ENCODE data around the gene ABHD2.
"Not testable (repeated sequence)": the region's sequence is repeated elsewhere in the genome, so short reads cannot be mapped to it uniquely, and the experiment has no call there.

ABHD2 gene

GRCh38 chr15:89101302-89102193 lies 13.3 kb downstream of the ABHD2 start:
- DNase-seq, result no peak

GRCh38 chr15:89103481-89104171 lies 15.4 kb downstream of the ABHD2 start:
- DNase-seq, result no peak

- DNase-seq, result no peak
Observed at GRCh38 chr15:89104172-89104564, 15.9 kb downstream of the ABHD2 start.

GRCh38 chr15:89105147-89105546 lies 16.9 kb downstream of the ABHD2 start:
- DNase-seq, result no peak

GRCh38 chr15:89106200-89106599 lies 17.9 kb downstream of the ABHD2 start:
- no peak for DNase-seq

- DNase-seq, result no peak
Observed at GRCh38 chr15:89107984-89108383, 19.7 kb downstream of the ABHD2 start.

GRCh38 chr15:89108835-89109234 lies 20.6 kb downstream of the ABHD2 start:
- no peak for DNase-seq

- no peak for DNase-seq
Observed at GRCh38 chr15:89109238-89109637, 21.0 kb downstream of the ABHD2 start.

- no peak for DNase-seq
Observed at GRCh38 chr15:89110060-89110459, 21.8 kb downstream of the ABHD2 start.

- no peak for DNase-seq
Observed at GRCh38 chr15:89111352-89111751, 23.1 kb downstream of the ABHD2 start.

GRCh38 chr15:89111961-89112340 lies 23.7 kb downstream of the ABHD2 start:
- DNase-seq, result no peak

- DNase-seq, result no peak
Observed at GRCh38 chr15:89112341-89112971, 24.2 kb downstream of the ABHD2 start.

- DNase-seq, result no peak
Observed at GRCh38 chr15:89113296-89114024, 25.2 kb downstream of the ABHD2 start.

GRCh38 chr15:89114990-89115389 lies 26.7 kb downstream of the ABHD2 start:
- no peak for DNase-seq

GRCh38 chr15:89115547-89115946 lies 27.3 kb downstream of the ABHD2 start:
- DNase-seq, result no peak

GRCh38 chr15:89116404-89116803 lies 28.1 kb downstream of the ABHD2 start:
- no peak for DNase-seq

- no peak for DNase-seq
Observed at GRCh38 chr15:89117790-89118189, 29.5 kb downstream of the ABHD2 start.

- DNase-seq, result peak; percentile 55
Observed at GRCh38 chr15:89118481-89118989, 30.3 kb downstream of the ABHD2 start.

- no peak for DNase-seq
Observed at GRCh38 chr15:89119489-89120478, 31.5 kb downstream of the ABHD2 start.

- not testable (repeated sequence) for DNase-seq
Observed at GRCh38 chr15:89120479-89121000, 32.3 kb downstream of the ABHD2 start.

GRCh38 chr15:89121414-89121813 lies 33.2 kb downstream of the ABHD2 start:
- no peak for DNase-seq
